RCC 7860 (cell line): ENCODE results near the gene THEM5.

ENCODE experiments used
- DNase-seq: peaks from one replicate; pipeline ENCODE4 v3.0.0-alpha.2; 2015; ENCODE audit warnings: low spot score
- FAIRE-seq: peaks from 2 replicates; lab custom pipeline; 2012; peaks lifted over from hg19 to GRCh38; lab: Jason Lieb, UNC

The THEM5 gene

GRCh38 chr1:151803164-151803563, 50.3 kb downstream of the THEM5 start:
- FAIRE-seq (no peak), DNase-seq (no peak)

DNA sequence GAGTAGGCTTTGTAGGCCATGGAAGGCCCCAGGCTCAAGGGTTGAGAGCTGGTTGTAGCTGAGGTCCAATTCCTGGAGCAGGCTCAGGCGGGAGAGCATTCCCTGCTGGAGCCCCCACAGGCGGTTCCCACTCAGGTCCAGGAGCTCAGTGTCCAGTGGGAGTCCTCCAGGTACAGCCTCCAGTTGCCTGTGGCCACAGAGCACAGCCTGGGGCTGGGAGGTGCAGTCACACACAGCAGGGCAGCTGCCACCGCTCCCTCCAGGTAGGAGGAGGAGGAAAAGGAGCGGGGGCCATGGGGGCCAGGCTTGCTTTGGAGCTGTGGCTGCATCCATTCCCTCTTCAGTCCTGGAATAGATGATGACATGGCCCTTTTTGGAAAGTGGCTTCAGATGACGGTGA, 51.1 kb downstream of the THEM5 start:
- DNase-seq (no peak), FAIRE-seq (no peak)

GRCh38 chr1:151801846-151802245, 51.7 kb downstream of the THEM5 start:
- FAIRE-seq (no peak), DNase-seq (no peak)

DNA sequence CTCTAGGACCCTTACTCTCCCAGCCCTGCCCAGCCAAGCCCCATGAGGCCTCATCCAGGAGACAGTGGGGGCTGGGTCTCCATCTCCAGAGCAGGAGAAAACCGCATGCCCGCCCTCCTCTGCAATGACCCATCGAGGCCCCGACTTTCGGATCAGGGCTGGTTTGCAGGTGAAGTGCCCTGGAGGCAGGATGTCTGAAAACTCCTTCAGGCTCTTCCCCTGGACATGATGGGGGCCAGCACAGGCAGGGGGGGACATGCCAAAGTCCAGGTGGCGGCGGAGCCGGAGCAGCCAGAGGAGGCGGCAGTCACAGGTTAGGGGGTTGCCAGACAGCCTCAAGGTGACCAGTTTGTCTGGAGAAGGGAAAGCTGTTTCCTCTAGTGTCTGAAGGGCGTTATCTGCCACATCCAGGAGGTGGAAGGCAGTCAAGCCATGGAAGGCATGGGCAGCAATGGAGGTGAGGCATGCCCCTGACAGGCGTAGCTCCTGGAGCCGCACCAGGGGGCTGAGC, 52.1 kb downstream of the THEM5 start:
- FAIRE-seq (no peak), DNase-seq (no peak)

DNA sequence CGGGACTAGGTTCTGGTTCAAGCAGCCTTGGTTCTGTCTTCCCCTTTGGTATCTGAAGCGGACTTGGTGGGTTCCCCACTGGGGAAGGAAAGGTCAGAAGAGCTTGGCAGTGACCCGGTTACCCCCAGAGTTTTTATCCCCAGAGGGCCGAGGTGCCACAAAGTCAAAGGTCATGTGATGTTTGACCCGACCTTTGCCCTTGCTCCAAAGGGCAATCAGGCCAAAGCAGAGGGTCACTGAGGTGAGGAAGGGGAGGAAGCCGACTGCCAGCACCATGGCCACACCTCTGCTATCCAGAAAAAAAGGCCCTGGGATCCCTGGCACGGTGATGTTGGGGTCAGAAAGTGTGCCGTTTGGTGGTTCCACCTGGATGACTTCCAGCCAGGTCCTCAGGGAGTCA, 52.7 kb downstream of the THEM5 start:
- FAIRE-seq (no peak), DNase-seq (no peak)

DNA sequence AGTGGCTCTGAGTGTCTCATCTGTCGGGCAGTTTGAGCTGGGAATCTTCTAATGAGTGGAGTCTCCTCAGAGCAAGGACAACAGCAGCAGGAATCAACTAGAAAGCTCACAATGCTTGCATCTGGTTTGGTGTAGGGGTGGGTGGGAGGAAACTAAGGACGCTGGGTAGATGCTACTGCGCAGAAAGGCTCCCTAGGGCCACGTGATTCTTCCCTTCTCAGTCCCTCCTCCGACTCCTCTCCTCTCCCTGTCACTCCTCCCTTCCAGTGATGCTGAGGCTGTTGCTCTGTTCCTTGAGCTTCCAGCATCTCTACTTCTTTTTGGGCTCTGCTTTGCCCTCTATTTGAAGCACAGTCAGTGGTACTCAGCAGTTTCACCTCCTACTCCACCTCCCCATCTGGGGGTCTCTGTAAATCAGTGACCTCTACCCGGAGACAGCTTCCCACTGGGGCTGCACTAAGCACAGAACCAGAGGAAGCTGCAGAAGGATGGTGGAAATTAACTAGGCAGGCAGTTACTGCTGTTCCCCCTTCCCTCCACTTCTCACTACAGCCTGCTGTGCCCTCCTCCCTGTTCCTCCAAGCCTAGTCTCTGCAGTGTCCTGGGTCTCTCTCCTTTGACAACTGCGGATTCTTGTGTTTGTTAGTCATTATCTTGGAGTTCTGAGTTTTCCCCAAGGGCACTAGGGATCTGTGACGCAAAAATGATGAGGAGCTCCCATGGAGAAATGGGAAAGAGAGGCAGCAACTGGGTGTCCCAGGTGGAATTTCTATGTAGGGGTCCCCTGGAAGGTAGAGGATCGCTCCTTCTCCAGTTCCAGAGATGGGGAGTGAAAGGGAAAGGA, 54.1 kb downstream of the THEM5 start:
- no peak for FAIRE-seq

DNA sequence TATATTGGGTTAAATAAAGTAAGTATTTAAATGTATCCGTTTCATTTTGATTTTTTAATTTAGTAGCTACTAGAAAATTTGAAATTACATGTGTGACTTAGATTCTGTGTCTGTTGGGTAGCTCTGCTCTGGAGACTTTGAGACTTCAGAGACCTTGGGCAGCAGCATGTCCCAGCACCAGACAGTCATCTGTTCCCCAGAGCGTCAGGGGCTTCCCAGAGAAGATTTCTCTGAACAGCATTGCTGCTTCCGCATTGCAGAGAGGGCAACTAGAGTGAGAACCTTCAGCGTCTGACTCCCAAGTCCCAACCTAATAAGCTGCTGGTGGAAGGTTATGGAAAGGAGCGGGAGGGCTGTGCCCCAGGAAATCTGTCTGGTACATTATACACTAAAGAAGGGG, 54.9 kb downstream of the THEM5 start:
- DNase-seq (no peak), FAIRE-seq (no peak)

More for the DNA sequence above, 54.1 kb downstream of the THEM5 start:
- no peak for DNase-seq
